GM18498 (cell line): ENCODE data around the gene ZBED1.
"Not testable (repeated sequence)": the region's sequence is repeated elsewhere in the genome, so short reads cannot be mapped to it uniquely, and the experiment has no call there.

Source experiments
- ATAC-seq: cut with Tn5 transposase; IDR thresholded peaks from one replicate; pipeline ENCODE4 v1.9.1; 2021; ENCODE audit warnings: mild to moderate bottlenecking, moderate library complexity; ENCODE audit not compliant: unreplicated experiment

Gene ZBED1

DNA sequence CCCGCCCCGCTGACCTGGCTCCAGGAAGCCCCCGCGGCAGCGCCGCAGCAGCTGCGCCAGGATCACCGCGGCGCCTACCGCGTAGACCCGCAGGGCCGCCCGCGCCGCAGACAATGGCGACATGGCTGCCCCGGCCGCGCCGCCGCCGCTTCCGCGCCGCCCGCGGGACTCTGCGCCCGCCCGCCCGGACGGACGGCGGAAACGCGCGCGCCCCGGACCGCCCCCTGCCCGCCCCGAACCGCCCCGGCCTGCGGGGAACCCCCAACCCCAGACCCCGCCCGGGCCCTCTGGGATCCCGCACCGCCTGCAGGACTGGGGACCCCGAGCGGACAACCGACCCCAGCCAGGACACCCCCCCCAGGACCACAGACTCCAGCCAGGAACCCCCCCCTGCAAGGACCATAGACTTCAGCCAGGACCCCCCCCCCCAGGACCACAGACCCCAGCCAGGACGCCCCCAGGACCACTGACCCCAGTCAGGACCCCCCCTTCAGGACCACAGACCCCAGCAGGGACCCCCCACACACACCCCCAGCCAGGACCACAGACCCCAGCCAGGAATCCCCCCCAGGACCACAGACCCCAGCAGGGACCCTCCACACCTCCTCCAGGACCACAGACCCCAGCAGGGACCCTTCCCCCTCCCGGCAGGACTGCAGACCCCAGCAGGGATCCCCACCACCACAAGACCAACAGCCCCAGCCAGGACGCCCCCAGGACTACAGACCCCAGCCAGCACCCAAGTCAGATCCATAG lies at the start of gene ZBED1, which contains the start of gene DHRSX:
Gene ZBED1, minus strand, starts transcription at position 174 of the 756 bp plus-strand sequence. CDS start 10,257 bp downstream, outside the sequence.
Gene DHRSX, minus strand, starts transcription at position 174 of the 756 bp plus-strand sequence. Its CDS starts 51 bp downstream, at position 123.
- peak; percentile 70 for ATAC-seq

DNA sequence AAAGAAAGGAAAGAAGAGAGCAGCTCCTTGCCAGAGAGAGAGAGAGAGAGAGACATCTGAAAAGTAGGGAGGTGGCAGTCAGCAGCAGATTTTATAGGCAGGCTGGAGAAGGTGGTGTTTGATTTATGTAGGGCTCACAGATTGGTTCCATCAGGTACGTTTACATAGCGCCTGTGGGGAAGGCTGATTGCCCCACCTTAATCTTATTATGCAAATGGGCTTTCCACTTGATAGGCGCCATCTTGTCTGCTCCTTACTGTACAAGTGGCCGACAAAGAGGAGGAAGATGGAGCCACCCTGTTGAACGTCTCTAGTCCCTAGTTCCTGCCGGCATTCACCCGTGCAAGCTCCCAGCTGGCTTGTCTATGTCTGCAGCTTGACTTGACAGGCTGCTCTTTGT lies 49.1 kb upstream of the ZBED1 start:
- ATAC-seq, result no peak

DNA sequence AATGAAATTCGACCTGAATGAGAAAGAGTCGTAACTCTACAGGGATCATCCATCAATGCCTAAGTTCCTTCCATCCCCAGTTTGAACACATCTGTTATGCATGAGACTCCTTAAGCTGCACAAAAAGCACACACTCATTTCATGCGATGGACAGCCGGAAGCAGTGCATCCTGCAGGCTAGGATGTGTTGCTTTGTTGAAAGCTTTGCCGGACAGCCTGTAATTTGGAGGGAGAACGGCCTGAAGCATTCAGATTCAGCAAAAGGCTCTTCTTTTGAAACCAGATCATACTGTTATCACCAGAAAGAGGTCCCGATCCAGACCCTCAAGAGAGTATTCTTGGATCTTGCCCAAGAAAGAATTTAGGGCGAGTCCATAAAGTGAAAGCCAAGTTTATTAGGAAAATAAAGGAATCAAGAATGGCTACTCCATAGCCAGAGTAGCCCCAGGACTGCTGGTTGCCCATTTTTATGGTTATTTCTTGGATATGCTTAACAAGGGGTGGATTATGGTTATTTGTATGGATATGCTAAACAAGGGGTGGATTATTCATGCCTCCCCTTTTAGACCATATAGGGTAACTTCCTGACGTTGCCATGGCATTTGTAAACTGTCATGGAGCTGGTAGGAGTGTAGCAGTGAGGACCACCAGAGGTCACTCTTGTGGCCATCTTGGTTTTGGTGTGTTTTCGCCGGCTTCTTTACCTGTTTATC lies 48.1 kb upstream of the ZBED1 start:
- ATAC-seq, result no peak

DNA sequence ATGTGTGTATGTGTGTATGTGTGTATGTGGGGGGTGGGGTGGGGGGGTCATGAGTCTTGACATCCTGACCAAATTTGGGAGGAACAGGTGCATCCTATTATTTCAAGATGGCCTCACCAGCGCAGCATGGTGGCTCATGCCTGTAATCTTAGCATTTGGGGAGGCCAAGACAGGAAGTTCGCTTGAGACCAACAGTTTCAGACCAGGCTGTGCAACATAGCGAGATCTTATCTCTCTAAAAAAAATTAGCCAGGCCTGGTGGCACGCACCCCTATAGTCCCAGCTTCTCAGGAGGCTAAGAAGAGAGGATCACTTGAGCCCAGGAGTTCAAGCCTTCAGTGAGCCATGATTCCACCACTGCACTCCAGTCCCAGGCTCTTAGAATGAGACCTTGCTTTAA lies 47.0 kb upstream of the ZBED1 start:
- no peak for ATAC-seq

DNA sequence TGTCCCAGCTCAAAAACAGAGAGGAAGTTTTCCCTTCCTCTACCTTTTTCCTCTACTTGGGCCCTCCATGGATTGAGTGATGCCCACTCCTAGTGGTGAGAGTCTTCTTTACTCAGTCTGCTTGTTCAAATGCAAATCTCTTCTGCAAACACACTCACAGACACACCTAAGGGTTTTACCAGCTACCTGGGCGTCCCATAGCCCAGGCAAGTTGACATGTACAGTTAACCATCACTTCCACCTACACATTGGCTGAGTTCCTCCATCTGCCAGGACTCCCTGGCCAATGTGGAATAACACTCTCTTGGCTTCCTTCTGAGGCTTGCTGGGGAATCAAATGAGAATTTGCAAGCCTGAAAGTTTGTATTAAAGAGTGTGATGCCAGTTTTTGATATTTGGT lies 45.7 kb upstream of the ZBED1 start:
- ATAC-seq, result no peak

DNA sequence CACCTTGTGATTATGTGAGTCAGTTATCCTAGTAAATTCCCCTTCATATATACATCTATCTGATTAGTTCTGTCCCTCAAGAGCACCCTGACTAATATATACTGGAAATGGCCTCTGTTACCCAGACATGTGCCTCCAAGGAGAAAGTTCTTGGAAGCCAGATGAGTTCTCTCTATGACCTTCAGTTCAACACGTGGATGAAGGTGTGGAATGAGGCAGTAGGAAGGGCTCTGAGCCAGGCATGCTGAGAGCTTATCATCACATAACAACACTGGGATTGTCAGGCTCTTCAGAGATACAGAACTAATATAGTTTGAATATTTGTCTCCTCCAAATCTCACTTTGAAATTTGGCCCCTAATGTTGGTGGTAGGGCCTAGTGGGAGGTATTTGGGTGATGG lies 44.4 kb upstream of the ZBED1 start:
- no peak for ATAC-seq

DNA sequence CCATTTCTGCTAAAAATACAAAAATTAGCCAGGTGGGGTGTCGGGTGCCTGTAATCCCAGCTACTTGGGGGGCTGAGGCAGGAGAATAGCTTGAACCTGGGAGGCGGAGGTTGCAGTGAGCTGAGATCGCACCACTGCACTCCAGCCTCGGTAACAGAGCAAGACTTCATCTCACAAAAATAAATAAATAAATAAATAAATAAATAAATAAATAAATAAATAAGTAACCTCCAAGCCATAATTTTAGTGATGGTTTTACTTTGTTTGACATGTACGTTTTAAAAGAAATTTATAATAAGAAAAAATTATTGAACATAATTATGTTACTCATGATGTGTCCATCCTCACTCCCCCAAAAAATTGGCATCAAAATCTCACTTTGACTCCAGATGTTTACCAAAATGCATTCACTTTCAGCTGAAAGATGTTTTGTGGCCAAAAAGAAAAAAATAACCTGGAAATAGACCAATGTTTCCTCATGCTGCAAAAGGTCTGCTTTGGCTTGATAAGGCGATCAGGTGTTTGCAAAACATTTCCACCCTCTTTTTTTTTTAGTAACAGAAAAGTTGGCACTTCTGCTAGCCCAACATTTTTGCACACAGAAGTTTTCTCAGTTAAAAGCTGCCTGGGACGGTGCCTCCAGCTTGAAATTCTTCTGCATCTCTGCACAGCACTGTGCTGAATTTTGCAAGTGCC lies 42.2 kb upstream of the ZBED1 start:
- no peak for ATAC-seq

DNA sequence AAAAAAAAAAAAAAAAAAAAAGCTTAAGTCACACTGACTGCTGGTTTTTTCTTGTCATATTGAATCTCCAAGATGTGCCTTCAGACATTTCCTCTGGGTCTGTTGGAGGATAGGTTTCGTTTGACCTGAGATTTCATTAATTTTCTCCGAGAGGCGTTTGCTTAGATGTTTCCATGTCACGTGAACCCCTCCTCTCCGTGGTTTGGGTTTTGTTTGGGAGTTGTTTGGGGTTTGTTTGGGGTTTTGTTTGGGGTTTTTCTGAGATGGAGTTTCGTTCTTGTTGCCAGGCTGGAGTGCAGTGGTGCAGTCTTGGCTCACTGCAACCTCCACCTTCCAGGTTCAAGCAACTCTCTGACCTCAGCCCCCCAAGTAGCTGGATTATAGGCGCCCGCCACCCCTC lies 40.8 kb upstream of the ZBED1 start:
- ATAC-seq, result no peak

DNA sequence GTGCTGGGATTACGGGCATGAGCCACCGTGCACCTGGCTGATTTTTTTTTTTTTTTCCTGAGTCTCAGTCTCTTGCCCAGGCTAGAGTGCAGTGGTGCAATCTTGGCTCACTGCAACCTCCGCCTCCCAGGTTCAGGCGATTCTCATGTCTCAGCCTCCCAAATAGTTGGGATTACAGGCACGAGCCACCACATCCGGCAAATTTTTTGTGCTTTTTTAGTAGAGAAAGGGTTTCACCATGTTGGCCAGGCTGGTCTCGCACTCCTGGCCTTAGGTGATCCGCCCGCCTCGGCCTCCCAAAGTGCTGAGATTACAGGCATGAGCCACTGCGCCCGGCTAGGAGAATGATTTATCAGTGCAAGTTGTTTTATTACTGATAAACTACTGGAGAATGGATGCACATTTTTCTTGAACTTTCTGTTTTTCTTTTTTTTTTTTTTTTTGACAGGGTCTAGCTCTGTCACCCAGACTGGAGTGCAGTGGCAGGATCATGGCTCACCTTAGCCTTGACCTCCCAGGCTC lies 39.7 kb upstream of the ZBED1 start:
- ATAC-seq, result no peak

DNA sequence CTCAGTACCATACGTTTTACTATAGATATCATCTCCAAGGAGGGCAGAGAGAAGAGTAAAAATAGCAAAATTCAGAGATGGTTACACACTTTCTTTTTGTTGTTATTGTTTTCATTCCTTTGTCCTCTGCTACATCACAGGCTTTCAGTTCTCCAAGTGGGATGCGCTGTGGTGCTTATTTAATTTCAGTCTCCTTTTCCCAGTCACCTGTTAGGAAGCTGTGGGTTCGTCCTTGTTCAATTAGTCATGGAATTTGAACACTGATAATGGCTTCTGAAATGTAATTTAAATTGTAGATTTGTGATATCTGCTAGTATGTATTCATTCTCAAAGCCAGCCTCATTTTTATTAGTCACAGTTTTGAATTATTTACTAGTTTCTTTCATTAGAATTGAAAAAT lies 38.8 kb upstream of the ZBED1 start:
- ATAC-seq, result no peak

DNA sequence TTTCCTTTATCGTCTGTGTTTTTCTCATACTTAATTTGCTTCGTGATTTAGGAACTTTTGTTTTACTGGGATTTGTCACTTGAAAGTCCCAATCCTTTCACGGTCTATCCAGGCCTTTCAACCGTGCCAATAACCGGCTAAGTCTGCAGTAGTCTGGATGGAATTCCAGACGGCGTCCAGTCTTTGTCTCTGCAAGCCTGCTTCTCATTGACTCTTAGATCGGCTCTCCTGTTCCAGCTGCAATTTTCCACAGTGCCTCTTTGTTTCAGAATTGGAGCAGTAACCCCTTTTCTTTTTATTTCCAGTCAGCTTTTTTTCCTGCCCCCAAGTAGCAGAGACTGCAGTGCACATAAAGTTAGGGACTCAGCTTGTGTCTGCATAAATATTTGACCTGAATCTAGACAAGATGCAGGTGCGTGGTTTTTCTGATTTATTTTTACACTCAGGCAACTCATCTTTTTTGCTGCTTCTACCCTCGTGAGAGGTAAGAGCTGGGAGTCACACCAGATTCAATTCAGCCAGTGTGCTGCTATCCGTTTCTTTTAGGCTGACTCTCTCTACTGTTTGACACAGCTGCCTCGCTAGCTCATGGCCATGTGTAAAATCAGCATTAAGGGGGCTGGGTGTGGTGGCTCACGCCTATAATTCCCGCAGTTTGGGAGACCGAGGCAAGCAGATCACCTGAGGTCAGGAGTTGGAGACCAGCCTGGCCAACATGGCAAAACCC lies 37.4 kb upstream of the ZBED1 start:
- ATAC-seq, result no peak

DNA sequence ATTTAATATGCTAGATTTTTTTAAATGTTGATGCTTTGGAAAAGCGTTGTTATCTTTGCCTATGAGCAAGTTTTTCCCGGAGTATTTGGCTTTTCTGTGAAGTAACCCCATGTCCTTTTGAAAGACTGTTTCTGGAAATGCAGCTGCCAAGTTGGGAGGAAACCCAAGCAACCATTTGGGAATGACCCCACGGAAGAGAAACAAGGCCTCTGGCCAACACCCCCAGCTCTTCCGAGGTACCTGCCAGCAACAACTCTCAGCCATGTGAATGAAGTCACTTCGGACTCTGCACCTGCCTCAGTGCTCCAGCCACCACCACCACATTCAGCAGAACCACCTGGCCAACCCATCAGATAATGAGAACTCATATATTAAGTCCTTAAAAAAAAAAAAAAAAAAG lies 36.2 kb upstream of the ZBED1 start:
- no peak for ATAC-seq

DNA sequence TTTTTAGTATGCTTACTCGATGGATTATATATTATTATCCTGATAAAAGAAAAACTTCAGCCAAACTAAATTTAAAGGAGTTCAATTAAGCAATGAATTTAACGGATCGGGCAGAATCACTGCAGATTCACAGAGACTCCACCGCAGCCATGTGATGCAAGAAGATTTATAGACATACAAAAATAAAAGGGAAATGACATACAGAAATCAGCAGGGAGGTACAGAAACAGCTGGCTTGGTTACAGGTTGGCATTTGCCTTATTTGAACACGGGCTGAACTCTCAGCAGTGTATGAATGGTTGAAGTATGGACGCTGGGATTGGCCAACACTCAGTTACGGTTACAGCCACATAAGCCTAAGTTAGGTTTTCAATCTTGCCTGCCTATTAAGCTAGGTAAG lies 35.4 kb upstream of the ZBED1 start:
- ATAC-seq, result no peak

DNA sequence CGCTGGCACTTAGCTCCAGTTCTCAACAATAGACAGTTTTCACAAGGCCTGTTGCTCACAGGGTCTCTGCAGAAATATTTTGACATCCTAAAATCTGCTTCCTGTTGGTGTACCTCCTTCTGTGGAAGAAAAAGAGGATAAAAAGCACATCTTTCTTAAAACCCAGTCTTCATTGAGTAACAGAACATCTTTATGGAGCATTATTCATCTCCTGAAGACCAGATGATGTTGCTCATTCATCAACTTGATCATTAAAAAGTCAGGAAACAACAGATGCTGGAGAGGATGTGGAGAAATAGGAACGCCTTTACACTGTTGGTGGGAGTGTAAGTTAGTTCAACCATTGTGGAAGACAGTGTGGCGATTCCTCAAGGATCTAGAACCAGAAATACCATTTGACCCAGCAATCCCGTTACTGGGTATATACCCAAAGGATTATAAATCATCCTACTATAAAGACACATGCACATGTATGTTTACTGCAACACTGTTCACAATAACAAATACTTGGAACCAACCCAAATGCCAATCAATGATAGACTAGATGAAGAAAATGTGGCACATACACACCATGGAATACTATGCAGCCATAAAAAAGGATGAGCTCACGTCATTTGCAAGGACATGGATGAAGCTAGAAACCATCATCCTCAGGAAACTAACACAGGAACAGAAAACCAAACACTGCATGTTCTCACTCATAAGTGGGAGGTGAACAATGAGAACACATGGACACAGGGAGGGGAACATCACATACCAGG lies 33.7 kb upstream of the ZBED1 start:
- ATAC-seq, result not testable (repeated sequence)

DNA sequence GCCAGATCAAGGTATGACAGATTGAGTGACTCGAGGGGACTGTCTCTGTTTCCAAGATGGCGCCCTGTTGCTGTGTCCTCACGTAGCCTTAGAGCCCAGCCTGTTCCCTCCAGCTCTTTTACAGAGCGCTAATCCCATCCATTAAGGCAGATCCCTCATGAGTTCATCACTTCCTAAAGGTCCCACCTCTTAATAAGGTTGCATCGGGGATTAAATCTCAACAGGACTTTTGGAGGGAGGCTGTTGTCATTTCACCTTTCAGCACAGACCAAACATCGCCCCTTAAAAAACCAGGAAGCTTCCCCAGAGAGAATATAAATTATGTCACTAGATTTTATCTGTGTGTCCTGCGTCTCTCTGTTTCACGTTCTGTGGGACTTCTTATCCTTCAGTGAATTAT lies 32.6 kb upstream of the ZBED1 start:
- no peak for ATAC-seq

DNA sequence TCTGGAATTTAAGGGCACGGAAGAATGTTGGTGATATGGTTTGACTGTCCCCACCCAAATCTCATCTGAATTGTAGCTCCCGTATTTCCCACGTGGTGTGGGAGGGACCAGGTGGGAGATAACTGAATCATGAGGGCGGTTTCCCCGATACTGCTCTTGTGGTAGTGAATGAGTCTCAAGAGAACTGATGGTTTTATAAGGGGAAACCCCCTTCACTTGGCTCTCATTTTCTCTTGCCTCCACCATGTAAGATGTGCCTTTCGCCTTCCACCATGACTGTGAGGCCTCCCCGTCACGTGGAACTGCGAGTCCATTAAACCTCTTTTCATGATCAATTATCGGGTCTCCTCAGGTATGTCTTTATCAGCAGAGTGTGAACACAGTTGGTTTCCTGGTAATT lies 25.6 kb upstream of the ZBED1 start:
- no peak for ATAC-seq

DNA sequence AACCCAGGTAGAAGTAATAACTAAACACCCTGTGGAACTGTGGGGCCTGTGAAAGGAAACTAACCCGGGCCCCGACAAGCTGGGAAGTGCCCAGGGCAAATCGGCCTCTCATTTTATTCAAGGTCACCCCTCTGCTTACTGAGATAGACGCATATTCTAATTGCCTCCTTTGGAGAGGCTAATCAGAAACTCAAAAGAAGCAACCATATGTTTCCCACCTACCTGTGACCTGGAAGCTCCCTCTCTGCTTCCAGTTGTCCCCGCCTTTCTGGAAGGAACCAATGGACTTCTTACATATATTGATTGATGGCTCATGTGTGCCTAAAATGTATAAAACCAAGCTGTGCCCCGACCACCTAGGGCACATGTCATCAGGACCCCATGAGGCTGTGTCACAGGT lies 23.1 kb upstream of the ZBED1 start:
- ATAC-seq, result no peak

DNA sequence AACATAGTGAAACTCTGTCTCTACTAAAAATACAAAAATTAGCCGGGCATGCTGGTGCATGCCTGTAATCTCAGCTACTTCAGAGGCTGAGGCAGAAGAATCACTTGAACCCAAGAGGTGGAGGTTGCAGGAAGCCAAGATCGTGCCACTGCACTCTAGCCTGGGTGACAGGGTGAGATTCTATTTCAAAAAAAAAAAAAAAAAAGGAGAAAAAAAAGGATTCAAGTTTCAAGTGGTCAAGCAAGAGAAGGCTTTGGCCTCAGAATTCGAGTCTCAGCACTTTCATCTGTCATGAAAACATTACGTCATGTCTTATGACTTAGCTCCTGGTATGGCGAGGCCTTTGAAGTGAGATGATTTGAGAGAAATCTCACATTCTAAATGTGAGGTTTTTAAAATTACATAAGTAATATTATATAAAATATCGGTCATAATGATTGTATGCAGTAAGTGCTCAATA lies 21.2 kb upstream of the ZBED1 start:
- peak; percentile 50 for ATAC-seq

DNA sequence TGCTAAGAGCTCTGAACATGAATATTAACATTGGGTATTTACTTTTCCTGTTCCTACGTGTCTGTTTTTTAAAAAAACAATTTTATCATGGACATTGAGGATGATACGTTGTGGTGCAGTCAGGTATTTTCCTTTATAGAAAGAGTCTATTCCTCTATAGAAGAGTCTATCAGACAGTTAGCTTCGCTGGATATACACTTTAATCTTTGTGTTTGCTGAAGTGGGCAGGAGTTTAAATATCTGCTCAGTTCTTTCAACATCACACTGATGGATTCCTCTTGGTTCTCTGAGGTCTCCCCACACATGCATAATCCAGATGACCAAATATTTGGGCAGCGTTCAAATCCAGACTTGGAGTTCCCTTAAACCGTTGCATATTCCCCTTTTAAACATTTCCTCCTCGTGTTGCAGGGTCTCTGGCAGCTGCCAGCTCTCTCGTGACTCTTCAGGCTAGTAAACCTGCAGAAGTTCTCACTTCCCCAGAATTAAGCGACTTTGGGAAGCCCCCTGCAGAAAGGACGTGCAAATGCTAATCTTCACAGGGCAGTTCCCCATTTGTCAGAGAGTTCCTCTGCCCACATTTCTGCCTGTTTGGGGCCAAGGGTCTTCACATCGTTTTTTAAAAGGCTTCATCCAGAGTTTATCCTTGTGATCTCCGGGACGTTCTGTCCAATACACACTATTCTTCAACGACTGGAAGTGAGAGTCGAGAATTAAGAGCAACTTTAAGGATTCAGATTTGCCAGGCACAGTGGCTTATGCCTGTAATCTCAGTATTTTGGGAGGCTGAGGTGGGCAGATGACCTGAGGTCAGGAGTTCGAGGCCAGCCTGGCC lies 20.5 kb upstream of the ZBED1 start:
- peak; percentile 77 for ATAC-seq
